Measurements from ENCODE around the gene KCTD12. TPM values are rescaled to one million over a fixed set of nuclear protein-coding genes. Genes with fewer than 3 reads are reported as not detected.

The KCTD12 gene
- polyA plus RNA-seq, 3 donors = 30.9 to 67.1 (median 31.2) TPM

GRCh38 chr13:76845367-76845766 lies 40.8 kb downstream of the KCTD12 start:
- no peak overlapping the region for H3K4me3 ChIP-seq (replicated peaks in 1 of 3; ENCODE audit: low read depth in 2 of 3, low read length in 3 of 3)
- intact Hi-C loops (cut with micrococcal nuclease) = no loop called here
- H2AFZ ChIP-seq (ENCODE audit: insufficient read depth, low read depth, low read length, poor library complexity, severe bottlenecking) = no peak overlapping the region
- WGBS (ENCODE audit: insufficient coverage) = no CpG with 5 or more reads among the region's 3 CpGs
- no peak for TF ChIP-seq CTCF (IDR thresholded peaks at IDR 0.05)
- no peaks in the 10 kb centered on the region for H3K27me3 ChIP-seq (ENCODE audit: control insufficient read depth in 2 of 2, insufficient read depth in 2 of 2, low read length in 2 of 2)
- H3K27ac ChIP-seq (ENCODE audit: low read depth in 1 of 2, low read length in 2 of 2) = no peak overlapping the region
- no peak for DNase-seq
- peaks cover 16 to 21% of the 10 kb centered on the region in 2 donors for H3K4me1 ChIP-seq (ENCODE audit: control insufficient read depth in 1 of 2, insufficient read depth in 2 of 2, low read length in 2 of 2)
- H3K4me3 Mint-ChIP-seq = no peak overlapping the region
- H3K27me3 Mint-ChIP-seq (ENCODE audit: low read depth in 3 of 3) = peaks cover 0 to 1% (median 0%) of the 10 kb centered on the region in 3 donors
- H3K36me3 ChIP-seq (replicated peaks in 1 of 2; ENCODE audit: control insufficient read depth in 1 of 2, insufficient read depth in 2 of 2, low read length in 2 of 2) = no peaks in the 10 kb centered on the region
- H3K9me3 Mint-ChIP-seq = peaks cover 0 to 8% (median 4%) of the 10 kb centered on the region in 7 donors
- no peak overlapping the region for H3K4me2 ChIP-seq (replicated peaks; ENCODE audit: extremely low read depth, low read length, poor library complexity, severe bottlenecking)
- H3K9ac ChIP-seq (ENCODE audit: insufficient read depth, low read length, poor library complexity, severe bottlenecking) = no peak overlapping the region
- no peaks in the 10 kb centered on the region for H3K79me2 ChIP-seq (ENCODE audit: insufficient read depth, low read length)
- H3K4me1 Mint-ChIP-seq = peaks cover 27% of the 10 kb centered on the region
- H3K27ac Mint-ChIP-seq = no peak overlapping the region
- H4K20me1 ChIP-seq (ENCODE audit: insufficient read depth, low read length) = no peaks in the 10 kb centered on the region
- no peaks in the 10 kb centered on the region for H3K9me3 ChIP-seq (replicated peaks in 1 of 2; ENCODE audit: control insufficient read depth in 1 of 2, insufficient read depth in 1 of 2, low read length in 2 of 2)
- H3K36me3 Mint-ChIP-seq = peaks cover 0 to 5% of the 10 kb centered on the region in 2 donors

- intact Hi-C loops (cut with micrococcal nuclease) = no loop called here
These were observed 48.4 kb downstream of the KCTD12 start for GRCh38 chr13:76837801-76838200.

More at GRCh38 chr13:76837801-76838200, 48.4 kb downstream of the KCTD12 start:
- Histone ChIP-seq H3K4me1 (ENCODE audit: control insufficient read depth in 1 of 2, insufficient read depth in 2 of 2, low read length in 2 of 2) (no peaks in the 10 kb centered on the region), H2AFZ (ENCODE audit: insufficient read depth, low read depth, low read length, poor library complexity, severe bottlenecking) (no peak overlapping the region), H3K4me3 (replicated peaks in 1 of 3; ENCODE audit: low read depth in 2 of 3, low read length in 3 of 3) (no peak overlapping the region), H3K4me2 (replicated peaks; ENCODE audit: extremely low read depth, low read length, poor library complexity, severe bottlenecking) (no peak overlapping the region), H4K20me1 (ENCODE audit: insufficient read depth, low read length) (no peaks in the 10 kb centered on the region), H3K27me3 (ENCODE audit: control insufficient read depth in 2 of 2, insufficient read depth in 2 of 2, low read length in 2 of 2) (no peaks in the 10 kb centered on the region), H3K79me2 (ENCODE audit: insufficient read depth, low read length) (no peaks in the 10 kb centered on the region), H3K27ac (ENCODE audit: low read depth in 1 of 2, low read length in 2 of 2) (no peak overlapping the region), H3K9ac (ENCODE audit: insufficient read depth, low read length, poor library complexity, severe bottlenecking) (no peak overlapping the region), H3K36me3 (replicated peaks in 1 of 2; ENCODE audit: control insufficient read depth in 1 of 2, insufficient read depth in 2 of 2, low read length in 2 of 2) (no peaks in the 10 kb centered on the region), H3K9me3 (replicated peaks in 1 of 2; ENCODE audit: control insufficient read depth in 1 of 2, insufficient read depth in 1 of 2, low read length in 2 of 2) (no peaks in the 10 kb centered on the region)
- no peak overlapping the region for H3K27ac Mint-ChIP-seq
- H3K4me1 Mint-ChIP-seq = no peaks in the 10 kb centered on the region
- no peak overlapping the region for H3K4me3 Mint-ChIP-seq
- DNase-seq = no peak
- peaks cover 0 to 8% (median 3%) of the 10 kb centered on the region in 7 donors for H3K9me3 Mint-ChIP-seq
- peaks cover 0 to 5% (median under 1%) of the 10 kb centered on the region in 3 donors for H3K27me3 Mint-ChIP-seq (ENCODE audit: low read depth in 3 of 3)
- no CpG with 5 or more reads among the region's 1 CpG for WGBS (ENCODE audit: insufficient coverage)
- H3K36me3 Mint-ChIP-seq = peaks cover 0 to 5% of the 10 kb centered on the region in 2 donors
- TF ChIP-seq CTCF (IDR thresholded peaks at IDR 0.05) = no peak
